K562 (cell line): ENCODE measurements around the gene UNC5B. TPM values are rescaled to one million over a fixed set of nuclear protein-coding genes. Genes with fewer than 3 reads are reported as not detected.

Experiments
- BRD4 ChIP-seq: fragments of 200-600 bp; sonication (generic); IDR thresholded peaks from 2 replicates; pipeline ENCODE4 v1.6.1; 2017; ENCODE audit warnings: inconsistent platforms
- HMG20A ChIP-seq: fragments of 450-650 bp; formaldehyde crosslinking; conservative IDR thresholded peaks from 2 replicates; pipeline ENCODE4 v1.4.0; 2020; ENCODE audit warnings: mild to moderate bottlenecking, mixed read lengths
- HNRNPL ChIP-seq: fragments of 200-400 bp; formaldehyde crosslinking; IDR thresholded peaks from 2 replicates; pipeline ENCODE4 v1.6.1; 2017; ENCODE audit warnings: low read depth, mild to moderate bottlenecking, low read length
- MITF ChIP-seq: IDR thresholded peaks from 2 replicates; pipeline ENCODE4 v1.6.1; 2014; ENCODE audit warnings: antibody characterized with exemption
- POLR2G ChIP-seq: fragments of 200-400 bp; formaldehyde crosslinking; IDR thresholded peaks from 2 replicates; pipeline ENCODE4 v1.6.1; 2017; ENCODE audit warnings: low read depth, mild to moderate bottlenecking, antibody characterized with exemption, low read length, moderate library complexity
- RNF219 ChIP-seq: fragments of 250-450 bp; sonication (Bioruptor Pico); IDR thresholded peaks from 2 replicates; pipeline ENCODE4 v1.5.0; 2022; ENCODE audit warnings: mild to moderate bottlenecking
- SAP30 ChIP-seq: fragments of 200-600 bp; sonication (generic); IDR thresholded peaks from 2 replicates; pipeline ENCODE4 v1.6.1; 2012; ENCODE audit warnings: borderline replicate concordance, low read depth, mild to moderate bottlenecking, moderate library complexity, low read length, control low read depth, inconsistent platforms; ENCODE audit not compliant: insufficient read depth, poor library complexity, severe bottlenecking
- SNAPC5 ChIP-seq: fragments of 250-450 bp; sonication (Bioruptor Pico); IDR thresholded peaks from 2 replicates; pipeline ENCODE4 v1.8.0; 2021; ENCODE audit warnings: moderate library complexity, mild to moderate bottlenecking, inconsistent platforms
- ZBTB33 ChIP-seq: sonication (generic); formaldehyde crosslinking; IDR thresholded peaks from 2 replicates; pipeline ENCODE4 v1.8.1; 2023; ENCODE audit warnings: mild to moderate bottlenecking, missing genetic modification reagents
- ZNF316 ChIP-seq: fragments of 450-650 bp; IDR thresholded peaks from 2 replicates; pipeline ENCODE4 v1.6.1; 2016
- ZSCAN32 ChIP-seq: fragments of 450-650 bp; formaldehyde crosslinking; IDR thresholded peaks from 2 replicates; pipeline ENCODE4 v1.4.0; 2020; ENCODE audit warnings: mild to moderate bottlenecking, moderate library complexity
- polyA plus RNA-seq, 8 experiments: library from polyadenylated mRNA; depleted of rRNA in 4 of 8; stranded (reverse) in 5 of 8; unstranded in 3 of 8; fragments of >200 nt; fragmentation: Nextera tagmentation in 2 of 8; fragmentation: Illumina TruSeq in 1 of 8; extraction: Ambion mirVana in 2 of 8; extraction: Trizol in 1 of 8; gene quantifications; 2 replicates each; pipeline versions ENCODE4 v1.2.1 to v1.2.3, GENCODE V29; 2011 to 2014; ENCODE audit warnings: inconsistent platforms in 1 of 8, missing spikeins in 1 of 8
- total RNA-seq, 7 experiments: library from RNA; depleted of rRNA in 6 of 7; stranded (reverse); fragments of >200 nt in 6 of 7; fragmentation: Illumina TruSeq in 2 of 7; extraction: Trizol in 2 of 7; gene quantifications; 2 replicates each; pipeline versions ENCODE4 v1.2.1 to v1.2.3, GENCODE V29; 2011 to 2021; ENCODE audit warnings: low replicate concordance in 1 of 7

Gene UNC5B
- total and polyA plus RNA-seq, 9 of the 15 experiments (the other 6 are each of a cell fraction or from before 2014, with no cell fraction given): 0.10 to 8.4 (median 2.1) TPM

- TF ChIP-seq SAP30: no peak
- TF ChIP-seq ZBTB33 (CRISPR knock-in tag): peak; percentile 66; the same call in 1 of the 2 replicates
- no peak for TF ChIP-seq SNAPC5
- no peak for TF ChIP-seq ZNF316
- TF ChIP-seq POLR2G: 0 out of 2 replicates have a peak, but pooled peaks have one; percentile 5
- no peak for TF ChIP-seq BRD4
- TF ChIP-seq RNF219 (CRISPR knock-in tag): no peak
- TF ChIP-seq HMG20A: no peak
- TF ChIP-seq HNRNPL: no peak
- TF ChIP-seq ZSCAN32 (CRISPR knock-in tag): no peak
- TF ChIP-seq MITF: no peak
Measured at GRCh38 chr10:71290806-71291527, 78.6 kb downstream of the UNC5B start (continued).
